Activated CD8-positive, alpha-beta memory T cell treated with anti-CD3 and anti-CD28 coated beads, Interleukin-2, amount 50 U/mL, for 1 hour (primary cell): ENCODE data around the gene KLF9.
"Not testable (repeated sequence)": the region's sequence is repeated elsewhere in the genome, so short reads cannot be mapped to it uniquely, and the experiment has no call there.

ENCODE experiments used
- DNase-seq: peaks from one replicate; pipeline ENCODE4 v3.0.0-alpha.2; 2020; ENCODE audit errors: extremely low read depth

The KLF9 gene

GRCh38 chr9:70405808-70406433, 8.5 kb downstream of the KLF9 start:
- no peak for DNase-seq

DNA sequence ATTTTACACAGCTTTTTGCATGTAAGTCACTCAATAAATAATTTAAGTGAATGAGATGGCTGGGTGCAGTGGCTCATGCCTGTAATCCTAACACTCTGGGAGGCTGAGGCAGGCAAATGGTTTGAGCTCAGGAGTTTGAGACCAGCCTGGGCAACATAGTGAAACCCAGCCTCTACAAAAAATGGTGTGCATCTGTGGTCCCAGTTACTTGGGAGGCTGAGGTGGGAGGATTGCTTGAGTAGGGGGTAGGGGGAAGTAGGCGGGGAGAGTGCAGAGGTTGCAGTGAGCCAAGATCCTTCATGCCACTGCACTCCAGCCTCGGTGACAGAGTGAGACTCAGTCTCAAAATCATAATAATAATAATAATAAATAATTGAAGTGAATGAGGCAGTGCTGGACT, 10.2 kb downstream of the KLF9 start:
- DNase-seq = no peak

DNA sequence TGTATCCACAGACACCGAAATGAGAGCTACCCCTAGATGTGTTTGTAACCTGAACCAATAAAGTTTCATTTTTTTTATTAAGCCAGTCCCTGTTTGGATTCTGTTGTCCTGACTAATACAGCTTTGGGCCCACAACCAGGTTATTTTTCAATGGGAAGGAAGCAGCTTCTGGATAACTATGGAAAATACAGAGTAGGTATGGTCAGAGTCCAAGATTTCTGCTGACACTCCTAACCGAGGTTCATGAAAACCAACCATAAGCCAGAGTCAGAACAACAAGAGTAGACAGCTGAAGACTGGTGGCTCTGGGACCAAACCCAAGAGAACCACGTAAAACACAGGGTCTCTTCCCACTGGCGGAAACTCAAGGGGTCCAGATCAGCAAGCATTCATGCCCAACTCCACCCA, 10.8 kb downstream of the KLF9 start:
- DNase-seq = no peak

- DNase-seq = no peak
Observed at GRCh38 chr9:70403166-70403565, 11.3 kb downstream of the KLF9 start.

- DNase-seq = no peak
Observed at GRCh38 chr9:70402213-70402612, 12.2 kb downstream of the KLF9 start.

- not testable (repeated sequence) for DNase-seq
Observed at GRCh38 chr9:70401241-70401640, 13.2 kb downstream of the KLF9 start.

DNA sequence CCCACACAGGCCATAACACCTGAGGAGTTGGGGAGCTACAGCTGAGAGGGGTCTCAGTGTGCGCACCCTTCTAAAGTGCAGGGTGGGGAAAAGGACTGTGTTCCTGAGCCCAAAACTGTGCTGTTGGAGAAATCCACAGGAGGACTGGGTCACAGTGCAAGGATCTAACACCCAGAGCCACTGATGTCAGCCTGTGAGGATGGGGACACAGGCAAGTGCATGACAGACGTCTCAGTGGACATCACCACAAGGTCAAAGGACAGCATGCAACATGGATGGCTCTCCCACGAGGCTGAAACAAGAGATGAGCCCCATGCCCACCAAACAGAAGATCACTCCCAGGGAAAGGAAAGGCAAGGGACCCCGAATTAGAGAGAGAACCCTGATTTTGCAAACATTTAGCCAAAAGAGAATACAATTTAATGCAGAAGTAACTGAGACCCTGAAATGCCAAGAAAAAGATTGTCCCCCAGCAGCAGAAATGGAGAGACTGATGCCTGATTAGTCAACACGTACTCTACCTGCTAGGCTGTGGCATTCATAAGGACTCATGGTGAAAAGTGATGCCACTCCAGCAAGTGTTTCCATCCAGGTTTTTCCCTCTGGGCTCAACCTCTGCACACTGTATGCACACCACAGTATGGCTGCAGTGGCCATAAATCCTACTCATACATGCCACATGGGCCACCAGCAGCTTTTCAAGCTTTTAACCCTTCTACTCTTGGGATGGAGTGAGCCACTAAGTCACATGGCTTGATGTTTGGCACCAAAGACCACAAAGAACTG, 14.2 kb downstream of the KLF9 start:
- no peak for DNase-seq

- no peak for DNase-seq
Observed at GRCh38 chr9:70399141-70399540, 15.3 kb downstream of the KLF9 start.

DNA sequence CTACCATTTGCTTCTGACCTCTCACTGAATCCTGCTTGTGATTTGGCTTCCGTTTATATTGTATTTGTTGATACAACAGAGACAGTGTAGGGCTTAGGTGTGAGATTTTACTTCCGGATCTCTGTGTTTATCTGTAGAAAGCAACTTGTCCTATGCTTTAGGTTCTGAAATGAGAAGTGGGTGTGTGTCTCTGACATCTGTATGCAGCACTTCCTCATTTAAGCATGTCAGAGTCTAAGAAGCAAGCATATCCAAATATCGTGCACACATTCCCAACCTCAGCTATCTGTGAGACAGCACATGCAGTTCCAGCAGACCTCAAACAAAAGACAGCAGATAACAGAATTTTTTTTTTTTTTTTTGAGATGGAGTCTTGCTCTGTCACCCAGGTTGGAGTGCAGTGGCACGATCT, 16.3 kb downstream of the KLF9 start:
- no peak for DNase-seq

DNA sequence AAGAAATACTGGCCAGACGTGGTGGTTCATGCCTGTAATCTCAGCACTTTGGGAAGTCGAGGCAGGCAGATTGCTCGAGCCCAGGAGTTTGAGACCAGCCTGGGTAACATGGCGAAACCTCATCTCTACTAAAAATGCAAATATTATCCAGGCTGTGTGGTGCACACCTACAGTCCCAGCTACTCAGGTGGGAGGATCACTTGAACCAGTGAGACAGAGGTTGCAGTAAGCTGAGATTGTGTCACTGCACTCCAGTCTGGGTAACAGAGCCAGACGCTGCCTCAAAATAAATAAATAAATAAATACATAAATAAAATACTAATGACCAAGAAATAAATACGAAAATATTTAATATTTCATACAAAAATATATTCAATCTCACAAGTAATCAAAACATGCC, 18.8 kb downstream of the KLF9 start:
- no peak for DNase-seq

DNA sequence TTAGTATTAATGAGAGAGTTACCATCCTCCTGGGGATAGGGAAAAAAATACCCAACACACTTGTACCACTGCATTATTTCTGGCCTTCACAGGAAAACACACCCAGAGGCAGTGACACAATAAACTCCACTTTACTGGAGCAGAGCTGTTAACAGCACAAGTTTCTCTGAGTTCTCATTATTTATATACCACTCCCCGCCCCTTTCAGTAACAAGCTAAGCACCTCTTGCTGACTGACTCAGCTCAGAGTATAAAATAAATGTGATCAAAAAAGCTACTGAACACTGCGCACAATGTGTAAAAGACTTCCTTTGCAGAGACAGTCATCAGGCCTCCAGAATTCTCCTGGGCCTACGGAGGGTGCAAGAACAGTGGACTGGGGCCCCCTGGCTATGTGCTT, 21.6 kb downstream of the KLF9 start:
- DNase-seq = no peak

- no peak for DNase-seq
Observed at GRCh38 chr9:70392189-70392588, 22.3 kb downstream of the KLF9 start.

DNA sequence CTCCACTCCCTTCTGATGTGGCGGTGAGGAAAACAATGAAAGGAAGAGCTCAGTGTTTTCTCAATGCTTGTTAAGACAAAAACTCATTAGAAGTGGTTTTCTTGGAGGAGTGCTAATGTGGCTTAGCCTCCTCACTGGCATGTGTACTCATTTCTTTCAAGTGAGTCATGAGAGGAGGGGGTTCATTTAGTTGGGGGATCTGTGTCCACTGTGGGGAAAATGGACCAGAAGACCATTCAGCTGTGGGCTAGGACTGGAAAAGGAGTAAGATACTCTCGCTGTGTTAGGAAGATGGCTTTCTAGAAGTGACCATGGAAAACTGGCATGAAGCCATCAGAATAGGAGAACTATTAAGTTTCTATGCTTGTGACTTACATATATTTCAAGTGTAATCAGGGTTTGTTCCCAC, 23.5 kb downstream of the KLF9 start:
- DNase-seq = no peak

DNA sequence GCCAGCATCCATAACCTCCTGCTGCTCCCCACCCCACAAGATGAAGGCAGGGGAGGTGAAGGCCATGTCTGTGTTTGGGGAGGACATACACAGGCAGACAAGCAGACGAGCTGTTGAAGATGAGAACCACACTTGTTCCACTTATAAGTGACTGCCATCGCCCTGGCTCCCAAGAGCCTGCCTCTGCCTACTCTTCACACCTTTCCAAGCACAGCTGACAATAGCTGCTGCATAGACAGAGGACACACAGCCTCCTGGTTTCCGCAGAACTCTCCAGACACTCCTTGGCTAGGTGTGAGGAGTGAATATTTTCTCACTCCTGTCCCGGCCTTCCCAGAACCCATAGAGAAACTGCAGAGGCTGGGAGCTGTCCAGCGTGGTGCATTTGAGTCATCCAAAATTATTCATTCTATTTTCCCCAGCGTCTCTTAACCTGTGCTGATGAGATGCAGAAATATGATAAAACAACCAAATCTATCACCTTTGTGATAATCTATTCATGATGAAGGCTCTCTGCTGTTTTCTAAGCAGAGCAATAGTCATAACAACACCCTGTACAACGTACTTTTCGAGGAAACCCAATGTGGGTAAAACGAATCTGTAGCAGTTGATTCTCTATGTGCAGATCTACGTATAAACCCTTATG, 24.7 kb downstream of the KLF9 start:
- DNase-seq = no peak

- DNase-seq = no peak
Observed at GRCh38 chr9:70389188-70389587, 25.3 kb downstream of the KLF9 start.

GRCh38 chr9:70387663-70388062, 26.8 kb downstream of the KLF9 start:
- DNase-seq = no peak

- DNase-seq = no peak
Observed at GRCh38 chr9:70385426-70385825, 29.0 kb downstream of the KLF9 start.

- DNase-seq = no peak
Observed at GRCh38 chr9:70382709-70383605, 31.5 kb downstream of the KLF9 start.

GRCh38 chr9:70382046-70382708, 32.3 kb downstream of the KLF9 start:
- DNase-seq = no peak

- DNase-seq = no peak
Observed at GRCh38 chr9:70374962-70375618, 39.4 kb downstream of the KLF9 start.
